Measurements from ENCODE around the gene GUCY1A2.

DNA sequence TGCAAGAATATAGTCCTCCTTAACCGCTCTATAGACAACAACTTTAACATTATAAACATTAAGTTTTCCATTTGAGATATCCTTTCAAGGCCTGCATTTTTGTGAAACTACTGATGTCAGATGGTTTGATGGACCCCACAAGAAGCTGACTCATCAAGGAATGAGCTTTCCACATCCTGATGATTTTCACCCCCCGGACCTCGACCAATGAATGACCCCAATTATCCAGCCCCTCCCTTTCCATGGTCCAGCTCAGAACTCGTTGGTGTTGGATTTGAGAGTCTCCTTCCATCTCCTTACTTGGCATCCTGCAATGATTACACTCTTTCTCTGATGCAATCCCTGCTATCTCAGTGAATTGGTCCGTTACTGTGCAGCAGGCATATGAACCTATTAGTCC, 31.8 kb upstream of the GUCY1A2 start:
- TF ChIP-seq, protein P1, sequence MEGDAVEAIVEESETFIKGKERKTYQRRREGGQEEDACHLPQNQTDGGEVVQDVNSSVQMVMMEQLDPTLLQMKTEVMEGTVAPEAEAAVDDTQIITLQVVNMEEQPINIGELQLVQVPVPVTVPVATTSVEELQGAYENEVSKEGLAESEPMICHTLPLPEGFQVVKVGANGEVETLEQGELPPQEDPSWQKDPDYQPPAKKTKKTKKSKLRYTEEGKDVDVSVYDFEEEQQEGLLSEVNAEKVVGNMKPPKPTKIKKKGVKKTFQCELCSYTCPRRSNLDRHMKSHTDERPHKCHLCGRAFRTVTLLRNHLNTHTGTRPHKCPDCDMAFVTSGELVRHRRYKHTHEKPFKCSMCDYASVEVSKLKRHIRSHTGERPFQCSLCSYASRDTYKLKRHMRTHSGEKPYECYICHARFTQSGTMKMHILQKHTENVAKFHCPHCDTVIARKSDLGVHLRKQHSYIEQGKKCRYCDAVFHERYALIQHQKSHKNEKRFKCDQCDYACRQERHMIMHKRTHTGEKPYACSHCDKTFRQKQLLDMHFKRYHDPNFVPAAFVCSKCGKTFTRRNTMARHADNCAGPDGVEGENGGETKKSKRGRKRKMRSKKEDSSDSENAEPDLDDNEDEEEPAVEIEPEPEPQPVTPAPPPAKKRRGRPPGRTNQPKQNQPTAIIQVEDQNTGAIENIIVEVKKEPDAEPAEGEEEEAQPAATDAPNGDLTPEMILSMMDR (IDR thresholded peaks at IDR 0.05): no peak
- no peak for TF ChIP-seq POLR2A (IDR thresholded peaks at IDR 0.05)

All from uterus (tissue), 2 donors.